ENCODE measurements around the gene RAPGEF6.

GRCh38 chr5:131532031-131532640 lies 102.9 kb downstream of the RAPGEF6 start:
- TF ChIP-seq CTCF (IDR thresholded peaks at IDR 0.05) (no peak), POLR2A (IDR thresholded peaks at IDR 0.05) (no peak), POLR2AphosphoS5 (IDR thresholded peaks at IDR 0.05) (no peak), EP300 (IDR thresholded peaks at IDR 0.05) (no peak)
